HAP-1 (cell line): ENCODE results near the gene NKX6-2.
"Not testable (repeated sequence)": the region's sequence is repeated elsewhere in the genome, so short reads cannot be mapped to it uniquely, and the experiment has no call there.

Experiments
- DNase-seq, 2 experiments: peaks; one replicate each; pipeline ENCODE4 v3.0.0-alpha.2; 2016 to 2020; ENCODE audit warnings: low spot score in 2 of 2
- H3K27me3 ChIP-seq: fragments of 250-450 bp; sonication (Bioruptor Pico); 2 replicates; pipeline ENCODE4 v1.5.1; 2020; ENCODE audit warnings: low read depth, mild to moderate bottlenecking, moderate library complexity
- H3K36me3 ChIP-seq: fragments of 250-450 bp; sonication (Bioruptor Pico); replicated peaks from 2 replicates; pipeline ENCODE4 v1.5.1; 2020; ENCODE audit warnings: mild to moderate bottlenecking
- H3K4me1 ChIP-seq: fragments of 250-450 bp; sonication (Bioruptor Pico); 2 replicates; pipeline ENCODE4 v1.5.1; 2020; ENCODE audit warnings: mild to moderate bottlenecking
- H3K4me3 ChIP-seq: fragments of 250-450 bp; sonication (Bioruptor Pico); 2 replicates; pipeline ENCODE4 v1.5.1; 2020; ENCODE audit warnings: mild to moderate bottlenecking, moderate library complexity
- H3K9me3 ChIP-seq: fragments of 250-450 bp; sonication (Bioruptor Pico); 2 replicates; pipeline ENCODE4 v1.5.1; 2020; ENCODE audit warnings: mild to moderate bottlenecking, moderate library complexity
- in situ Hi-C: fragments of 300-500 bp; cut with MboI; formaldehyde crosslinking; loops from 3 replicates; pipeline ENCODE4 v1.14.3; 2020; ENCODE audit warnings: low sequenced_read_pairs, inconsistent platforms, mixed read lengths

NKX6-2 gene

GRCh38 chr10:132785723-132786475 lies at the start of gene NKX6-2:
TSS of gene NKX6-2 (minus strand) at chr10:132786147. CDS start at chr10:132785948, 199 bp downstream.
- DNase-seq = no peak
- peaks cover 17% of the 10 kb centered on the region; the same call in 1 of the 2 replicates for H3K27me3 ChIP-seq
- no peaks in the 10 kb centered on the region for H3K4me1 ChIP-seq
- H3K36me3 ChIP-seq = no peaks in the 10 kb centered on the region
- no peak within 1 kb of the TSS for H3K4me3 ChIP-seq
- no peaks in the 10 kb centered on the region for H3K9me3 ChIP-seq
- in situ Hi-C loops = no loop called here

DNA sequence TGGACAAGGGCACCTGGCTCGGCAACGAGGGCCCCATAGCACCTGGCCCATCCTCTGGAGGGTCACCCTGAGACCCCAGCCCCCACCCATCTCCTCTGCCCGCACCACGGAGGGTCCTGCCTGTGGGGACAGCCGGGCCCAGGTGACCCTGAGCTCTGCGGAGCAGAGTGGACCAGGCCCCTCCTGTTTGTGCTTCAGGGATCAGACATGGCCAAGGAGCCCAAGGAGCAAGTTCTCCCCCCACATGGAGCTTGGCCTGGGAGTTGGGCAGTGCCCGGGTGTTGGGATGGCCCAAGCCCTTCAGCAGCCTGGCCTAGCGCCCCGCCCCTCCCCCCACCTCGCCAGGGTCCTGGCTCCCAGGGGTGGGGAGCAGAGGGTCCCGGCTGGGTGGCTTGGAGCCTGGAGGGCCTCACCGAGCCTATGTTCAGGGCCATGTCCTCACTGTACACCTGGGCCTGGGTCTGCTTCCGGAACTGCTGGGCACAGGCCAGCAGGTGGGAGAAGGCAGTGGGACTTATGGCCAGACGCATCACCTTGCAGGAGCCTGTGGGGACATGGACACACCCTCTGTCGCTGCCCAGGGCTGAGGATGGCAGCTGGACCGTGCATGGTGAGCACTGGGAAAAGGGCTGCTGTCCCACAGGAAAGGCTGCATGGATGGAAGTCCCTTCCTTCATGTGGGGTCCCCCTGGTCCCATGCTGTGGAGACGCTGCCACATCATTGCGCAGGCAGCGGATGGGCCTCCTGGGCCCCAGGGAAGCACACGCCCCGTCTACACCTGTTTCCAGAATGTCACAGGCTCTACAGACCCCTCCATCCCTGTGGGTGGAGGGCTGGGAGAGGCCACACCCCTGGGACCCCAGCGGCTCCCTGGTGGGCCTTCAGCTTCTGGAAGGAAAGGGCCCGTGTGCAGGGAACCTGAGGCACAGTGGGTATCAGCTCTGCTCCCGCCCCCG lies 49.2 kb upstream of the NKX6-2 start:
- peaks cover 17% of the 10 kb centered on the region for H3K27me3 ChIP-seq
- H3K4me1 ChIP-seq = no peaks in the 10 kb centered on the region
- H3K4me3 ChIP-seq = no peak overlapping the region
- no peak for DNase-seq
- H3K9me3 ChIP-seq = no peaks in the 10 kb centered on the region
- no peaks in the 10 kb centered on the region for H3K36me3 ChIP-seq
- in situ Hi-C loops = no loop called here

DNA sequence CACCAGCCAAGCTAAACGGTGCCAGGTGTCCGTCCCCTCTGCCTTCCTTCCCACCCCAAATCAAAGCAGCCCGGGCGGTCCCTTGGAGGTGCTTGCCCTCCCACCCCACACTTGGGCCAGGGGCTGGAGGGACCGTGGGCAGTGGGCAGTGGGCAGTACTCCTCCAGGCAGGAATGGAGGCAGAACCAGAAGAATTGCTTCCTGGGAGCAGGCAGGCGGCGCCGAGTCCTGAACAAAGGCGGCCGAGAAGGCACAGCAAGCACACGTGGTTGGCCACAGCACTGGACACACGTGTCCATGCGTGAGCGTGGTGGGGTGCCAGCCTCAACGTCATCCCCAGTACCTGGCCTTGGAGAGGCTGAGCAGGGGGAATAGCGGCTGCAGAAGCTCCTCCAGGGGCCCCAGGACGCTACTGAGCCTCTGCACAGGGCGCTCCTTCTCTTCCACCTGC lies 48.4 kb upstream of the NKX6-2 start:
- in situ Hi-C loops = no loop called here
- Histone ChIP-seq H3K4me1 (no peaks in the 10 kb centered on the region), H3K9me3 (no peaks in the 10 kb centered on the region), H3K36me3 (no peaks in the 10 kb centered on the region), H3K4me3 (no peak overlapping the region), H3K27me3 (peaks cover 13% of the 10 kb centered on the region)
- DNase-seq = no peak

DNA sequence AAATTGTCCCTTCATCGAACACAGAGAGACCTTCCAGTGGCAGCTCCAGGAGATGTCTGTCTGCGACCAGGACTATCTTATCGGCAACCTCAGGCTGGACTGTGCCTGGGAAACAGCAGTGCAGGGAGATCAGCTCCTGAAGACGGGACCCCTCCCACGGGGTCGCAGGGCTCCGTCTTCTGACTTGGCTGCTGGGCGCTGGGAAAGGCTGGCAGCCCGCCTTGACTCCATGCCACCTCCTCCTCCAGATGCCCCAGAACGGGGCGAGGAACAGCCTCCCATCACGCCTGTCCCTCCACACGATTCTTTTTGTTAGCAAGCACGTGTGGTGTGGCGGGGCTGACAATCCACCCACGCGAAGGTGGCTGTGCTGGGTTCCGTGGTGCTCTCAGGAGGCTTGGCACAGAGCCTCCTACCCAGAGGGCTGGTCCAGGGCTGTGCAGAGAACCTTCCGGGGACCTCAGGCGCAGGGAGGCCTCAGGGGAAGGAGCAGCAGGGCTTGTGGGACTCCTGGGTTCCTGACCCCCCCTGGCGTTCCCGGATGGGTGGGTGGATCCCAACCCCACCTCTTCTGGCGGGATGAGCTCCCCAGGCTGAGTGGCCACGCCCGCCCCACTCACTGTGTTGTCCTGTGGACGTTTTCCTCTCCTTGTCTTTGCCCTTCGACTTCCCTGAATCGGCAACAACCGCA lies 47.6 kb upstream of the NKX6-2 start:
- no peaks in the 10 kb centered on the region for H3K4me1 ChIP-seq
- in situ Hi-C loops = no loop called here
- no peaks in the 10 kb centered on the region for H3K9me3 ChIP-seq
- no peak for DNase-seq
- H3K4me3 ChIP-seq = no peak overlapping the region
- H3K27me3 ChIP-seq = peaks cover 13% of the 10 kb centered on the region
- H3K36me3 ChIP-seq = no peaks in the 10 kb centered on the region

- Histone ChIP-seq H3K9me3 (no peaks in the 10 kb centered on the region), H3K4me1 (no peaks in the 10 kb centered on the region), H3K27me3 (peaks cover 13% of the 10 kb centered on the region), H3K4me3 (no peak overlapping the region), H3K36me3 (no peaks in the 10 kb centered on the region)
- in situ Hi-C loops = no loop called here
- no peak for DNase-seq
Measured at GRCh38 chr10:132832186-132832969, 46.4 kb upstream of the NKX6-2 start.

- H3K9me3 ChIP-seq = no peaks in the 10 kb centered on the region
- no peak for DNase-seq
- in situ Hi-C loops = no loop called here
- no peak overlapping the region for H3K4me3 ChIP-seq
- no peaks in the 10 kb centered on the region for H3K4me1 ChIP-seq
- peaks cover 13% of the 10 kb centered on the region for H3K27me3 ChIP-seq
- H3K36me3 ChIP-seq = no peaks in the 10 kb centered on the region
Measured at GRCh38 chr10:132829403-132829802, 43.5 kb upstream of the NKX6-2 start.

- no peak for DNase-seq
- Histone ChIP-seq H3K27me3 (peaks cover 13% of the 10 kb centered on the region), H3K9me3 (no peaks in the 10 kb centered on the region), H3K4me1 (no peaks in the 10 kb centered on the region), H3K4me3 (no peak overlapping the region), H3K36me3 (no peaks in the 10 kb centered on the region)
- in situ Hi-C loops = no loop called here
Measured at GRCh38 chr10:132828681-132829080, 42.7 kb upstream of the NKX6-2 start.

DNA sequence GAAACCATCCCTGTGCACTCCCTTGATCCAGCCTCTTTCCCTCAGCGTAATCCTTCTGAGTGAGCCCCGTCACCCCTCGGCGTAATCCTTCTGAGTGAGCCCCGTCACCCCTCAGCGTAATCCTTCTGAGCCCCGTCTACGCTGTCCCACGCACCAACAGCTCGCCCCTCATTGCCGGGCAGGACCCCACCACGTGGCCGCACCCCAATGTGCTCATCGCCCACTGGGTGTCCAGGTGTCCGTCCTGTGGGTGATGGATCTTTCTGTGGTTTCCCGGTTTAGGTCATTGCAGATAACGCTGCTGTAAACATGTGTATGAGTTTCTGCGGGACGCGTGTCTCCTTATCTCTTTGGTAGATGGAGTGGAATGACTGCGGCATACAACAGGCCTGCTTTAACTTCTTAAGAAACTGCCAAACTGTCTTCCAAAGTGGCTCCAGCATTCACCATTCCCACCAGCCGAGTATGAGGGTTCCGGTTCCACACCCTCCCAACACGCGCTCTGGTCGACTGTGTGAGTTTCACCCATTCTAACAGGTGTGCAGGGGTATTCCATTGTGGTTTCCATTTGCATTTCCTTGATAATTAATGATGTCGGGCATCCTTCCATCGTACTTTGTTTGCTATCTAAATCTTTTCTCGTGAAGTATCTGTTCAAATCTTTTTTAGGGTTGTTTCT lies 42.1 kb upstream of the NKX6-2 start:
- in situ Hi-C loops = no loop called here
- no peak overlapping the region for H3K4me3 ChIP-seq
- DNase-seq = no peak

GRCh38 chr10:132827423-132827789 lies 41.5 kb upstream of the NKX6-2 start:
- DNase-seq = no peak
- Histone ChIP-seq H3K4me1 (no peaks in the 10 kb centered on the region), H3K27me3 (peaks cover 13% of the 10 kb centered on the region), H3K9me3 (no peaks in the 10 kb centered on the region), H3K36me3 (no peaks in the 10 kb centered on the region), H3K4me3 (no peak overlapping the region)
- in situ Hi-C loops = no loop called here

More for the DNA sequence above, 42.1 kb upstream of the NKX6-2 start:
- Histone ChIP-seq H3K4me1 (no peaks in the 10 kb centered on the region), H3K9me3 (no peaks in the 10 kb centered on the region), H3K27me3 (peaks cover 13% of the 10 kb centered on the region), H3K36me3 (no peaks in the 10 kb centered on the region)

- in situ Hi-C loops = no loop called here
- peak in 1 of 2 experiments; percentile 4 for DNase-seq
- no peaks in the 10 kb centered on the region for H3K4me1 ChIP-seq
- no peaks in the 10 kb centered on the region for H3K9me3 ChIP-seq
- no peaks in the 10 kb centered on the region for H3K36me3 ChIP-seq
- no peak overlapping the region for H3K4me3 ChIP-seq
- H3K27me3 ChIP-seq = peaks cover 11% of the 10 kb centered on the region
Measured at GRCh38 chr10:132826524-132827422, 40.8 kb upstream of the NKX6-2 start.

DNA sequence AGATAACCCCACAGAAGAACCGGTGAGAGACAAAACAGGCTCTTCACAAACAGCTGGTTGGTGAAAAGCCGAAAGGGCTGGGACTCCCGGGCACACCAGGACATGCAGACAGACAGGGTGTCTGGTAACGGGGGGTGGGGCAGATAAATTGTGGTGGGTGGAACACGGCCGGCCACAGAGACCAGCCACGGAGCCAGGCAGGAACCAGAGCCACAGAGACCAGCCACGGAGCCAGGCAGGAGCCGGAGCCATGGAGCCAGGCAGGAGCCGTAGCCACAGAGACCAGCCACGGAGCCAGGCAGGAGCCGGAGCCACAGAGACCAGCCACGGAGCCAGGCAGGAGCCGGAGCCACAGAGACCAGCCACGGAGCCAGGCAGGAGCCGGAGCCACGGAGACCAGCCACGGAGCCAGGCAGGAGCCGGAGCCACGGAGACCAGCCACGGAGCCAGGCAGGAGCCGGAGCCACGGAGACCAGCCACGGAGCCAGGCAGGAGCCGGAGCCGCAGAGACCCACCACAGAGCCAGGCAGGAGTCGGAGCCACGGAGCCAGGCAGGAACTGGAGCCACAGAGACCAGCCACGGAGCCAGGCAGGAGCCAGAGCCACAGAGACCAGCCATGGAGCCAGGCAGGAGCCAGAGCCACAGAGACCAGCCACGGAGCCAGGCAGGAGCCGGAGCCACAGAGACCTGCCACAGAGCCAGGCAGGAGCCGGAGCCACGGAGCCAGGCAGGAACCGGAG lies 40.0 kb upstream of the NKX6-2 start:
- H3K4me1 ChIP-seq, H3K9me3 ChIP-seq, in situ Hi-C loops, H3K36me3 ChIP-seq, H3K27me3 ChIP-seq, H3K4me3 ChIP-seq: not testable (repeated sequence)
- DNase-seq = peak in 1 of 2 experiments; percentile 10
